ENCODE results near the gene KLHL36. TPM values are rescaled to one million over a fixed set of nuclear protein-coding genes. Genes with fewer than 3 reads are reported as not detected.

The KLHL36 gene
- total RNA-seq, 1 donor from 2014 or later = 43.8 TPM

DNA sequence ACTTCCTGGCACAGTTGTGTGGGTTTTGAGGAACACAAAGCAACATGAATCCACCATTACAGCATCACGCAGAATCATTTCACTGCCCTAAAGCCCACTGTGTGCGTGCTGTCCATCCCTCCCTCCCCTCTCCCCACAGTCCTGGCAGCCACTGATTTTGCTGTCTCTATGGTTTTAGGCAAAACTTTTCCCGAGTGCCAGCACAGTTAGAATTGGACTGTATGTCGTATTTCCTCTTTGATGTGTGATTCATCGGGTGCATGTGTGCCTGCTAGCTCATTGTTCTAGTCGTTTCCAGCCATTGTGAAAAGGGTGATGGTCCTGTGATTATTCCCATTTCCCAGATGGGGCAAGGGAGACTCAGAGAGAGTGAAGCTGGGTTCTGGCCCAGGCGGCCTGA lies 12.7 kb downstream of the KLHL36 start:
- Mint-ChIP-seq H3K27ac (ENCODE audit: unreplicated experiment) (no peak overlapping the region), H3K27me3 (ENCODE audit: low read depth) (no peaks in the 10 kb centered on the region), H3K4me3 (ENCODE audit: unreplicated experiment) (no peak overlapping the region), H3K4me1 (ENCODE audit: low read depth) (no peaks in the 10 kb centered on the region), H3K36me3 (ENCODE audit: low read depth) (peaks cover 56% of the 10 kb centered on the region), H3K9me3 (ENCODE audit: low read depth) (no peaks in the 10 kb centered on the region)
- no peak for TF ChIP-seq CTCF (IDR thresholded peaks at IDR 0.05)
- no peak for DNase-seq (ENCODE audit: low spot score)

- no peaks in the 10 kb centered on the region for H3K4me1 Mint-ChIP-seq (ENCODE audit: low read depth)
- TF ChIP-seq CTCF (IDR thresholded peaks at IDR 0.05) = no peak
- no peak for DNase-seq (ENCODE audit: low spot score)
- H3K4me3 Mint-ChIP-seq (ENCODE audit: unreplicated experiment) = no peak overlapping the region
- no peaks in the 10 kb centered on the region for H3K9me3 Mint-ChIP-seq (ENCODE audit: low read depth)
- no peaks in the 10 kb centered on the region for H3K27me3 Mint-ChIP-seq (ENCODE audit: low read depth)
- H3K36me3 Mint-ChIP-seq (ENCODE audit: low read depth) = peaks cover 56% of the 10 kb centered on the region
- no peak overlapping the region for H3K27ac Mint-ChIP-seq (ENCODE audit: unreplicated experiment)
Observed at GRCh38 chr16:84661418-84662060, 13.2 kb downstream of the KLHL36 start.

DNA sequence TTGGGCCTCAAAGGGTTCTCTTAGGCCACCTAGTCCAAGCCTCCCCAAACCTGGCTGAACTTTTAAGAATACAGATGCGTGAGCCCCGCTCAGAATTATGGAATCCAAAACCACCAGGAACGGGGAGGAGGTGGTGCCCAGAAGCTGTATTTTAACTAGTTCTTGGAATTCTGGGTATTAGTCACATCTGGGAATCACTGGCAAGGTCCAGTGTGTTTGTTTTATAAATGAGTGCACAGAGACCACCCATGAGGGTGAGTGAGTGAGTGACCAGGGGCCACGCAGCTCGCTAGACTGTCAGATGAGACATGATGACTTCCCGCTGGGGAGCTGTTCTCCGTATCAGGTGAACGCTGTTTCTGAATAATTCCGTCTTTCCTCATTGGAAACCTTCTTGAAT lies 14.2 kb downstream of the KLHL36 start:
- Mint-ChIP-seq H3K9me3 (ENCODE audit: low read depth) (no peaks in the 10 kb centered on the region), H3K36me3 (ENCODE audit: low read depth) (peaks cover 49% of the 10 kb centered on the region), H3K27ac (ENCODE audit: unreplicated experiment) (no peak overlapping the region), H3K4me3 (ENCODE audit: unreplicated experiment) (no peak overlapping the region), H3K4me1 (ENCODE audit: low read depth) (no peaks in the 10 kb centered on the region), H3K27me3 (ENCODE audit: low read depth) (no peaks in the 10 kb centered on the region)
- DNase-seq (ENCODE audit: low spot score) = no peak
- no peak for TF ChIP-seq CTCF (IDR thresholded peaks at IDR 0.05)

DNA sequence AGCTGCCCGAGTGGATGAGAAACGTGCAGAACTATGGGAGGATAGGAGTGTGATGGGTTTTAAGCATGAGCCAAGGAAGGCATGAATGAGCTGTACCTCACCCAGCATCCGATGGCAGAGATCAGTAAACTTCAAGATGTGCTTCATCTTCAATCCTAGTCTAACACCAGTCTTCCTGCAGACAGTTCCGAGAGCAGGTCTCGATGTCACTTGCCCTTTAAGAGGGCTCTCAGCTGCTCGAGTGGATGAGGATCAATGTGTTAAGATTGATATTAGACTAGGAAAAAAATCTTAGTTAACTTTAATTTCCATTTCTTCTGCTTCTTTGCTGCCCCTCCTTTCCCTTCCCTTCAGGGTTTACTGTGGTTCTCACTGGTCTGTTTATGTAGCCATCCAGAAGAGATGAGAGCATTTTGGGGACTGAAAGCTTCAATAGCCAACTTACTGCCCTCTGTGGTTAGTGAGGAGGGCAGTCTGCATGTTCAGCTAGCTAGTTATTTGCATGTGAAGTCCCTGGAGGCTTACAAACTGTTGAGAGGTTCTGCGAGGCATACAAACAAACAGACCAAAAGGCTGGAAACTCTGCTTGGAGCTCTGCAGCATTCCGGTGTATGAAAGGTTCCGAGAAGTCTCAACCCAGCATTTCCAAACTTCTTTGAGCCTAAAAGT lies 15.3 kb downstream of the KLHL36 start:
- Mint-ChIP-seq H3K9me3 (ENCODE audit: low read depth) (no peaks in the 10 kb centered on the region), H3K27ac (ENCODE audit: unreplicated experiment) (no peak overlapping the region), H3K4me1 (ENCODE audit: low read depth) (no peaks in the 10 kb centered on the region), H3K4me3 (ENCODE audit: unreplicated experiment) (no peak overlapping the region), H3K27me3 (ENCODE audit: low read depth) (no peaks in the 10 kb centered on the region), H3K36me3 (ENCODE audit: low read depth) (peaks cover 40% of the 10 kb centered on the region)
- no peak for TF ChIP-seq CTCF (IDR thresholded peaks at IDR 0.05)
- no peak for DNase-seq (ENCODE audit: low spot score)

DNA sequence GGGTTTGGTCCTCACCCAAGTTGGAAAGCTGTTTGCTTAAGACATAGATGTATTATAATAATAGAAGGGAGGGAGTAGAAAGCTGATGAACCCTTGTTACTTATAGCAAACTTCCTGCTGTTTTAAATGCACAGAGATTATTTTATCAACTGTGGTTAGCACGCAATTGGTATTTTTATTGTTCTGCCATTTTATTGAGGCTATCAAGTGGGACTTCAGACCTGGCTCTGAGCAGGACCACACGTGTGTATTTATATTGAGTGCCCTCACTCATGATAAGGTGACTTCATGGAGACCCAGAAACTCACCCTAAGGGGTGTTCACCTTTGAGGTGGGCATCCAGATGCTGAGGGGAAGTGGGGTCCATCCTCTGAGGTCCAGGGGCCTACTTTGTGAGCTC lies 17.0 kb downstream of the KLHL36 start:
- Mint-ChIP-seq H3K4me1 (ENCODE audit: low read depth) (no peaks in the 10 kb centered on the region), H3K27ac (ENCODE audit: unreplicated experiment) (no peak overlapping the region), H3K4me3 (ENCODE audit: unreplicated experiment) (no peak overlapping the region), H3K9me3 (ENCODE audit: low read depth) (no peaks in the 10 kb centered on the region), H3K27me3 (ENCODE audit: low read depth) (no peaks in the 10 kb centered on the region), H3K36me3 (ENCODE audit: low read depth) (peaks cover 26% of the 10 kb centered on the region)
- no peak for TF ChIP-seq CTCF (IDR thresholded peaks at IDR 0.05)
- DNase-seq (ENCODE audit: low spot score) = no peak
